ENCODE measurements around the gene PRR5L.

DNA sequence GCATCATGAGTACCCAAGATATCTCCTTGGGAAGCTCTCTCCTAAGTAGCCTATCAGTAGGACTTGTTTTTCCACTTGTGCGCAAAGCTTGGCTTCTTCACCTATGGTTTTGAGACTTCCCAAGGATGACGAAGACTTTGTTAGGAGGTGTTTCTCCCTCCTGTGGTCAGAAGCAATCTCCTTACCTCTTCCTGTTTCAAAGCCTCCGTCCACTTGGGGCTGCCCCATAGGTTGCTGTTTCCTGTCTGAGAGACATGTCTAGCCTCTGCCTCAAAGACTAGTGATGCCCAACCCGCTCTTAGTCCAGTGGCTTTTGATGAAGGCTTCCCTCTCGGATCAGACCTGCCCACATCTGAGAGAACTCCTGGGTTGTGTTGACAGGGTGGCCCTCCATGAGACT lies 121.1 kb downstream of the PRR5L start:
- TF ChIP-seq CTCF (IDR thresholded peaks at IDR 0.05; ENCODE audit: insufficient read depth, low read length): no peak
- no peak for TF ChIP-seq SPI1 (IDR thresholded peaks at IDR 0.05; ENCODE audit: borderline replicate concordance, low read depth)
- TF ChIP-seq POLR2AphosphoS5 (IDR thresholded peaks at IDR 0.05; ENCODE audit: low read depth): no peak
